GM18505 (cell line): ENCODE data around the gene TJP2.
A peak's percentile ranks its signal among the peaks of the same experiment; 100 is the strongest.

Source experiments
- ATAC-seq: cut with Tn5 transposase; IDR thresholded peaks from one replicate; pipeline ENCODE4 v1.9.1; 2021; ENCODE audit not compliant: unreplicated experiment
- POLR2A ChIP-seq: IDR thresholded peaks from 4 replicates; pipeline ENCODE4 v1.6.1; 2011; ENCODE audit warnings: borderline replicate concordance; ENCODE audit not compliant: insufficient read depth, insufficient read length; ENCODE audit errors: extremely low read depth

TJP2 gene

DNA sequence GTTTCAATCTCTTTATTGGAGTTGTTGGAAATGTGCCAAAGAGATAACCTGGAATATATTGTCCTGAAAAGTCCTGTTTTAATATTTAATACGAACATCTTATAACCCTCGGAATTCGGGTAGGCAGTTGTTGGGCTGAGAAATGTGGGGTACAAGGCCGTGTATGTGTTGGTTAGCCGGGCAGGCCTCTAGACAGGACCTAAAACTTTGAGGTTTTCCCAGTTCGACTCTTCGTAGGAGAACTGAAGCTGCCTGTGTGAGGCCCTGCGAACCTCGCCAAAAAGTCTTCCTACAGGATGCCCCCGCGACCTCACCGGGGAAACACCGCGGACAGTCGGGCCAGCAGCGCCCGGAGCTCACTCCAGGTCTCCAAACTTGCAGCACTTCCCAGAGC is 583 bp upstream of the TJP2 start:
- ATAC-seq: no peak
- TF ChIP-seq POLR2A: no peak

DNA sequence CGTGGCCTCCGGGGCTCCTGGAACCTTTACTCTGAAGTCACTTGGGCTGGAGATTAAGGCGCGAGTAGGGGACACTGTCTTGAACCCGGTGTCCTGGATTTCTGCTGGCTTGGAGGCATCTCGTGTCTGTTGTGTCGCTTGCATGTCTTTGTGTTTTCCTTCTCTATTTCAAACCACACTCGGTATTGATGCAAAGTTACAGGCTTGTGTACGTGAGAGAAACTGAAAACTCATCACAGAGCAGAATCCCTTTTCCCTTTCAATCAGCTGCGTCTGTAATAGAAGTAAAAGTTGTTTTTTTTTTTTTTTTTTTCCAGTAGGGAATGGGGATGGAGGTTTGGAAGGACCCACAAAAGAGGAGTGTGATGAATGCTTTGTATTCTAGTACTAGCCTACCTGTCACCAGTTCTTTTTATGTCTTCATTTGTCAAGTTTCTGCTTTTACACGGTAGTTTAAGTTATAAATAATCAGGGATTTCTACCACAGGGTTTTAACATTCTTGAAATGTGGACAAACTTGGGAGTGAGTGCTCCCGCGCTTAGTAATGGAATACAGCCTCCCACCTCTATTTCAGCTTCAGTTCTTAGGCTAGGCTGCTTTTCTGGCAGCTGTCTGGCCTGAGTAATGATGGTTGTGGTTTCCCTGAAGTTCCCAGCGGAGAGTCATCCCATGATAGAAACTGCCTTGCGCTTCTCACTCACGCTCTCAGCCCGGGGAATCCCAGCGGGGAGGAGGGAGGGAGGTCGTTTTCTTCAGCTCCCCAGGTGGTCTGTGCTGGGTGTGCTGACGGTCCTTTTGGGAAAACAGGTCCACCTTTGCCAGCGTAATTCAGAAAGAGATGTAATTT is 763 bp downstream of the TJP2 start:
- peak; percentile 46 for ATAC-seq
- TF ChIP-seq POLR2A: no peak

DNA sequence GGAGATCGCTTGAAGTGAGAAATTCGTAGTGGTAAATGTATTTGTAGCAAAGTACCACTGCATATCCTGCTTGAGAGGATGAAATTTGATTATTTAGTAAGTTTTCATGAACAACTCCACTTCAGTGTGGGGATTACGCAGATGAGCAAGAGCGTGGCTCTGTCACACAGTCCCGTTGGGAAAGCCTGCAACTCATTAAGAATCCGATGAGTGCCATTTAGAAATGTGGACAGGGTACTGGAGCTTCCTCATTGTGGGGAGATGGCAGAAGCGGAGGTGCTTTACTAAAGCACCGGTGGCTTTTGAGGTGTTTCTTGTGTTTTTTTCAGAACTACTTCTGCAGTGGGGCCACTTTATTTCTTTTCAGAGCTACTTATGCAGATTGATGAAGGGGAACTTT is 1.4 kb downstream of the TJP2 start:
- no peak for TF ChIP-seq POLR2A
- ATAC-seq: peak; percentile 15

DNA sequence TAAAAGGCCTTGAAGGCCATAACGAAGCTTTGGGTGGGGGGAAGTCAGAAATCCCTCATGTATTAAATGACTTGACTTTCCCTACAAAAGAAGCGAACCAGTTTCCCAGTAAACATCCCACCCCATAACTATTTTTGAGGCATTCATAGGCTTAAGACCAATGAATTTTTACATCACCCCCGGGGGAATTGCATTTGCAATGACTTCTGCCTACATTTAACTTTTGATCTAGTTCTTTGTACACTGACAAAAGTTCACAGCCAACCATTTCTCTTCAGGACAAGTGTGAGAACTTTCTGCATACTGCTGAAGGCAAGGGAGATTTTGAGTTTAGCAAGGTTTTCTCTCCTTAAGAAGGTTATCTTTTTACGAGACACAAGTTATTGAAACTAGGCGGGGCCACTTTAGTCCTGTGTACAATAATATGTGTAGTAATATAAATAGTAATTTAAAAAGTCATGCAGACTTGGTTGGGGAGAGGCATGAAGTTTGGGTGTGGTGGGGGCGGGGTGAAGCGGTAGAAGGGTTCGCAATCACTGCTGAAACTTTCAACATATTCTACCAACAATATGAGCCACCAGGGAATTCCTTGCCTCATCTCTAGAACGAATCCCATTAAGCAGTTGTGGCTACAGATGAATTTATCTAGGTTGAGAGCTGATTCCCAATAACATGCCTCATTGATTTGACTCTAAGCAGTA is 2.5 kb downstream of the TJP2 start:
- ATAC-seq: no peak
- no peak for TF ChIP-seq POLR2A

DNA sequence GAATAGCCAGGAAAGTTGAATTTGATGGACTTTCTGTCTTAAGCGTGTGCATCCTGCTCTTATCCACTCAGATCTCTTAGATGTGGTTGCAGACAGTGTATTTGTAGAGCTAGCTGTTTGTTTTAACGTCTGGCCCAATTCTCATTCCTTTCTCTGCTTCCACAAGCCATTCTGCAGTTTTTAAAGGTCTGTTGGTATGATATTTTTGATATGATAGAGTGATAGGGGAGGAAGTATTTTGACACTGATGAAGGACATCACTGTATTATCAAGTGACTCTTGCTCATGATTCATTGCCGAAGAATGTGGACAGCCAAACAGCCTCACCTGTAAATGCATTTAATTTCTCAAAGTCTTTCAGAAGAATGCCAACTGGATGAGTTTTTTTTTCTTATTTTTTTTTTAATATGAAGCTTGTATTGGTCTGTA is 4.5 kb downstream of the TJP2 start:
- TF ChIP-seq POLR2A: no peak
- ATAC-seq: no peak

DNA sequence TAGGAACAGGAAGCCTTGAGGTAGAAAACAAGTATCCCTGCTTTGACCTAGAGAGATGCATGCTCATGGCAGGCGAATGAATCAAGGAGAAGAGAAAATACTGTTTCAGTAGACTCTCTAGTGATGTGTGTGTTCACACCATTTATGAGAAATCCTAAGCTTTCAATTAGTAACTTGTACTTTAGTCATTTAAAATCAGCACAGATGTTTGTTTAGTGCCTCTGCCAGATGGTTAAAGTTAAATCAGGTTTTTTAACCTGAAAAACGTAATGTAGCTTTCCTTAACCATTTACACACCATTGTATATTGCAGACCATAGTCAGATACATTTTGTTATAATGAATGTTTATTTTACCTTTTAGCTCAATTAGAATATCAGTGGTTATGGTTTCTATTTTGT is 5.0 kb downstream of the TJP2 start:
- no peak for ATAC-seq
- no peak for TF ChIP-seq POLR2A

DNA sequence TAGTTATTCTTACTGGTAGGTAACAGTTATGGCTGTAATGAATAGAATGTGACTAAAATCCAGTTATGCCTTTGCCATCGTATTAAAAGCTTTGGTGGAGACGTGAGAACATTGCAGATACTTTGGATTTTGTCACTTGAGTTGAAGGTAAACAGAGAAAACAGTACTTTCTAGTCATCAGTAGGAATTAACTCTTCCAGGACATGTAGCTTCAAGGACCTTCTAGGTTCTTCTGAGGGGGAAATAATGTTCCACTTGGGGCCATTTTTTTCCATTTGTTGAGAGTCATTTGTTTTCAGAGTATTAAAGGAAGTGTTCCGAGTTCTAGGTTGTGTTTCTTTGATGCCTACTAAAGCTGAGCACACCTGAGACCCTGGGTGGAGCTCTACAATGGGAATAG is 6.1 kb downstream of the TJP2 start:
- ATAC-seq: no peak
- no peak for TF ChIP-seq POLR2A

DNA sequence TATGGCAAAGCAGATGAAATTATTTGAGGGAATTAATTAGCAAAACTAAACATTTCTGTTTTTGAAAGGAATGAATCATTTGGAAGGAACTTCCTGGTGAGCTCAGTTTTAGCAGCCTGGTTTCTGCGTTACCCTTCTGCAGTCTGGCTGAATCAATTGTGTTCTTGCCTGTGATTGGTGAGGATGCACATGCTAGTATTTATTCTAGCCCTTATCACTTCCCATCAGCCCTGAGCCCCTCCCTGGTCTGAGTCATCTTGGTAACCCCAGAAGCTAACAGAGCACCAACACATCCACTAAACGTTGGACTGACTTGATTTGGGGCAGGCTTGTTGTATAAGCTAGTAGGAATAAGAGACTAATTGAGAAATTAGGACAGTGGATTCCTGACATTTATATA is 6.6 kb downstream of the TJP2 start:
- no peak for ATAC-seq
- TF ChIP-seq POLR2A: no peak

DNA sequence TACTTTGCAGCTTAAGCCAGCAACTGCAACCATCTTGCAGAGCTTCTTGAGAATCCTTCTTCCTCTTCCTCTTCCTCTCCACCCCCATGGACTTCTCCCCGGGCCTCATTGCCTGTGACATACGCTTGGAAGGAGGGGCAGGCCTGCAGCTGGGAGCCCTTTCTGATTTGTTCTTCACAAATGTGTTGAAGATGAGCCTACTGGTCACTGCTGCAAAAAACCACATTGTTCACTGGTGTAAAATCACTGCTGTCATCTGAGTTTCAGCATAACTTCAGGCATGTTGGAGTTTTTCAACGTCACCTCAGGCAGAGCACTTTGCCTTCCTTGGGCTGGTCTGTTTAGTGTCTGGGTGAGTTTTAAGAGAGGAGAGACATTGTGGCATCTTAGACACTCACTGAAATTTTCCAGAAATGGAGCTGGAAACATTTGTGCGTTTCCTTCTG is 7.9 kb downstream of the TJP2 start:
- ATAC-seq: no peak
- no peak for TF ChIP-seq POLR2A

DNA sequence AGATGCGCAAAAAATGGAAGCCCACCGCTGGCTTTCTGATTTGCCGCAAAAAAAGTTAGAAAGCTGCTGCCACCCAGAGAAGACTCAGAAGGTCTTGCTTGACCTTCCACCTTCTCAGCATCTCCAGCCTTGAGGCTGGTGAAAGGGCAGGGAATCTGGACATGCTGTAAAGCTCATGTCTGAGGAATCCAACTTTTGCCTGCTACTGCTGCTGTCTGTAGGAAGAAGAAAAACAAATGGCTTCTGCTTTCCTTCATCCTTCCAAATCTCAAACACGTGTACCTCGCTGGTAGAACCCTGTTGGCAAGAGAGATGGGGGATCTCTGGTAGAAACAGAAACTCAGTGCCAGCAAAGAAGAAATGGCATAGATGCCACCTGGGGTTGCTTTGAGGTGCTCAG is 10.2 kb downstream of the TJP2 start:
- TF ChIP-seq POLR2A: no peak
- no peak for ATAC-seq

DNA sequence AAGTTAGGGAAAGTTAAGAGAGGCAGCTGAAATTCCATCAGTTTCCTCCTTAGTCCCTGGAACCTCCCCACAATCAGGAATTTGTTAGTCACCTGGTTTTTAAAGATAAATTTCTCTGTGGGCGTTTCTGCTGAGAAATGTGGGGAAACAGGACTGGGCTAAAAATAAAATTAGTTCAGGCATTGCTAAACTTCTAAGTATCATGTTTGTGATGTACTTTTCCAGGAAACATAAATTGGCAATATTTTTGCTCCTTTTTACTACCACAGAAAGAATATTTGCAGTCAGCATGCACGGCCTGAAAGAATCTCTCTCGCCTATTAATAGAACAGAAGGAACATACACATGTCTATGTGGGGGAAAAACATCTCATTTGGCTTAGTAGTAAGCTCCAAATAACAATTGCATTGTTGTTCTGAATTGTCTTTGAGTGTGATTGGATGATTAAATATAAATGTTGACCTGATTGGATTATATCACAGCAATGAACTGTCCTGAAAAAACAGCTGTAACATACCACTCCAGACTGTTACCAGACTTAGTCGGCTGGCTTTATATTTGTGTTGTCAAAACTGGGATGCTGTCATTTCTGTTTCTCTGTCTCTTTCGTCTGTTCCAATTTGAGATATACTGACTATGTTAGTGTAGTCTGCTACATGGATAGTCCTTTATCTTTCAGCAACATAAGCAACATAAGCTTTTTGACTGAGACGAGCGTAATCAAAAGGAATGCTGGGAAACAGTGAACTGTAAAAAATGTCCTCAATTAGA is 12.9 kb downstream of the TJP2 start:
- no peak for TF ChIP-seq POLR2A
- no peak for ATAC-seq

DNA sequence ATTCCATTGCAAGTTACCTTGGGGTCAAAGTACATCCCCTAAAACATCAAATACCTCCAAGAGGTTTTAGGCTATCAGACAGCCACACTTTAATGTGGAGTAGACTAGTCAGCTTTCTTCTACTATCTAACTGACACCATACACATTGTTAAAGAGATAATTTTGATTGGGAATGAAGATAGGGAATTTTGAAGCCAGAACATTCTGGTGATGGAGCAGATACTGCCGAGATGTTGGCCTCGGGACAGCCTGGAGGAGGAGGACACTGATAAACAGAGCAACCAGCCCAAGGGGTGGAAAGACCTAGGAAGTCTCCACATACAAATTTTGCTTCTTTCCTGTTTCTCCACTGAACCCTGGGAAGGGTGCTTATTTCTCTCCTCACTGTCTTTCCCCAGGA is 14.9 kb downstream of the TJP2 start:
- no peak for ATAC-seq
- no peak for TF ChIP-seq POLR2A

DNA sequence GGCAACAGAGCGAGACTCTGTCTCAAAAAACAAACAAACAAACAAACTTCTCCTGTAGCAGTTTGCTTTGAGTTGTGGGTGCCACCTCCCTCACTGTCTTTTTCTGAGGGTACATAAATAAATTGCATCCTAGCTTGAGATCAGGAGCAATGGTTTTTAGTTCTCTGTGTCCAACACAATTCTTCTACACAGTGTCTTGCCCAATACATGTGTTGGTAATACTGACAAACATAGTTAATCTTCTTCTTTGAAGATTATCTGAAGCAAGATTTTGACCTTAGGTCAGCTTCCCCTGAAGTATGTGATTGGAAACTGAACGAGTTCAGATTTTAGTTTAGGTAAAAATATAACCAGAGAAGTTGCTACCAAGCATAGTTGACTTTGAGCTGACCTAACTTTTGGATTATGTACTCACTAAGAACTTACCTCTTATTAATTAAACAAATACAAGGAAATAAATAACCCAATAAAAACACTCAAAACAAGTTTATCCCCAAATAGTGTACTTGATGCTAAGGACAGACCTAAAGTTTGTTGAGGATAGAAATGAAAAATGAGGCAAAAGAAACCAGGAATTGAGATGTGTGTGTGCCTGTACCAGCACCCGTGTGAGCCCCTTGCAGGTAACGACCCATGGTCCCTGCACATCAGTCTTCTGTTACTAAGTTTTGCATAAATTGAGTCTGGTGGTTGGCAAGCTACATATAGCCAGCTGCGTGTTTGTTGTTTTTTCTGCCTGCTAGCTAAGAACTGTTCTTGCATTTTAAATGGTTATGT is 16.2 kb downstream of the TJP2 start:
- peak; percentile 73 for ATAC-seq
- TF ChIP-seq POLR2A: no peak
